GM10248 (cell line): Measurements from ENCODE around the gene DCAF10.

Experiments used
- CTCF ChIA-PET: fragments of 300-600 bp; sonication (Branson Sonifier 250); formaldehyde crosslinking; extraction: SDS; loops from one replicate; lab custom pipeline; 2021; ENCODE audit warnings: antibody characterized with exemption; lab: Yijun Ruan, JAX
- POLR2A ChIA-PET: fragments of 350-650 bp; sonication (Branson Sonifier 250); formaldehyde crosslinking; extraction: SDS; loops from one replicate; lab custom pipeline; 2020; ENCODE audit warnings: antibody characterized with exemption; lab: Yijun Ruan, JAX
- DNase-seq: peaks from one replicate; pipeline ENCODE4 v3.0.0; 2012; ENCODE audit errors: extremely low spot score
- TF ChIP-seq, protein P1 (sequence below): IDR thresholded peaks from 2 replicates; pipeline ENCODE4 v1.5.1; 2012; ENCODE audit warnings: mild to moderate bottlenecking, low read depth; ENCODE audit errors: extremely low read depth, missing control alignments, control extremely low read depth

Gene DCAF10

DNA sequence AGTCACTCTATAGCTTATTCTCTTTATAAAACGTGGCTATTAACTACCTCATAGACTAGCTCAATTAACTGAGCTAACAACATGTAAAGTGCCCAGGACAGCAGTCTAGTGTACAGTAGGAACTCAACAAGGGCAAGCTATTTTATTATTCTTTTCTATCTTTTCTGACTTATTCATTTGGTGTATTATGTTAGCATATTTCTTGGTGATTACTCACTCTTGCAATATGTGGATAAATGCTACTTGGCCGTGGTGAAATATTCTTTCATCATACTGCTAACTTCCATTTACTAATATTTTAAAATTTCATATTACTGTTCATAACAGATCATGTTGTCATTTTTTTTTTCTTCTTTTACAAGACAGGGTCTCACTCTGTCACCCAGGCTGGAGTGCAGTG, 98.4 kb downstream of the DCAF10 start:
- ChIA-PET POLR2A (no interaction called here), CTCF (interaction anchor here (1.0 to 1.5 kb wide), 4 partner anchors 9 to 261 kb away, joined by 3 to 4 read pairs (median 4); no protein-coding TSS in a partner anchor)
- TF ChIP-seq, protein P1, sequence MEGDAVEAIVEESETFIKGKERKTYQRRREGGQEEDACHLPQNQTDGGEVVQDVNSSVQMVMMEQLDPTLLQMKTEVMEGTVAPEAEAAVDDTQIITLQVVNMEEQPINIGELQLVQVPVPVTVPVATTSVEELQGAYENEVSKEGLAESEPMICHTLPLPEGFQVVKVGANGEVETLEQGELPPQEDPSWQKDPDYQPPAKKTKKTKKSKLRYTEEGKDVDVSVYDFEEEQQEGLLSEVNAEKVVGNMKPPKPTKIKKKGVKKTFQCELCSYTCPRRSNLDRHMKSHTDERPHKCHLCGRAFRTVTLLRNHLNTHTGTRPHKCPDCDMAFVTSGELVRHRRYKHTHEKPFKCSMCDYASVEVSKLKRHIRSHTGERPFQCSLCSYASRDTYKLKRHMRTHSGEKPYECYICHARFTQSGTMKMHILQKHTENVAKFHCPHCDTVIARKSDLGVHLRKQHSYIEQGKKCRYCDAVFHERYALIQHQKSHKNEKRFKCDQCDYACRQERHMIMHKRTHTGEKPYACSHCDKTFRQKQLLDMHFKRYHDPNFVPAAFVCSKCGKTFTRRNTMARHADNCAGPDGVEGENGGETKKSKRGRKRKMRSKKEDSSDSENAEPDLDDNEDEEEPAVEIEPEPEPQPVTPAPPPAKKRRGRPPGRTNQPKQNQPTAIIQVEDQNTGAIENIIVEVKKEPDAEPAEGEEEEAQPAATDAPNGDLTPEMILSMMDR = no peak
- DNase-seq = no peak

DNA sequence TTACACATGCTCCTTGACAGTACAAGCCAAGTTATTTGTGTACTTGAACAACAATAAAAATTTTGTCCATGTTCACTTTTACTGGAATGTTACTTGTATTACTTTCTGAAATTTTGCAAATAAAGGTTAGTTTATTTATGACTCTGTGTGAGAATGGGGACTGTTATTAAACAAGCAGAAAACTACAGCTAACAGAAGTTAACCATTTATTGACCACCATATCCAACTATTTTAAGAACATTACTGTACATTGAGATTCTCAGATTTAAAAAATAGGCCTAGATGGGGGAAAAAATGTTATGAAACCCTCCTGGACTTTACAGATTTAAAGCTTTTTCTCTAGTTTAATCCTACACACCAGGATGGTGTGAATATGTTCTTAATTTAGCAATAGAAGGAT, 101.5 kb downstream of the DCAF10 start:
- no peak for DNase-seq
- ChIA-PET CTCF (interaction anchor here (1.0 to 6.1 kb wide), 5 partner anchors 10 to 421 kb away, joined by 3 to 46 read pairs (median 5); no protein-coding TSS in a partner anchor), POLR2A (no interaction called here)
- TF ChIP-seq, protein P1 = no peak

DNA sequence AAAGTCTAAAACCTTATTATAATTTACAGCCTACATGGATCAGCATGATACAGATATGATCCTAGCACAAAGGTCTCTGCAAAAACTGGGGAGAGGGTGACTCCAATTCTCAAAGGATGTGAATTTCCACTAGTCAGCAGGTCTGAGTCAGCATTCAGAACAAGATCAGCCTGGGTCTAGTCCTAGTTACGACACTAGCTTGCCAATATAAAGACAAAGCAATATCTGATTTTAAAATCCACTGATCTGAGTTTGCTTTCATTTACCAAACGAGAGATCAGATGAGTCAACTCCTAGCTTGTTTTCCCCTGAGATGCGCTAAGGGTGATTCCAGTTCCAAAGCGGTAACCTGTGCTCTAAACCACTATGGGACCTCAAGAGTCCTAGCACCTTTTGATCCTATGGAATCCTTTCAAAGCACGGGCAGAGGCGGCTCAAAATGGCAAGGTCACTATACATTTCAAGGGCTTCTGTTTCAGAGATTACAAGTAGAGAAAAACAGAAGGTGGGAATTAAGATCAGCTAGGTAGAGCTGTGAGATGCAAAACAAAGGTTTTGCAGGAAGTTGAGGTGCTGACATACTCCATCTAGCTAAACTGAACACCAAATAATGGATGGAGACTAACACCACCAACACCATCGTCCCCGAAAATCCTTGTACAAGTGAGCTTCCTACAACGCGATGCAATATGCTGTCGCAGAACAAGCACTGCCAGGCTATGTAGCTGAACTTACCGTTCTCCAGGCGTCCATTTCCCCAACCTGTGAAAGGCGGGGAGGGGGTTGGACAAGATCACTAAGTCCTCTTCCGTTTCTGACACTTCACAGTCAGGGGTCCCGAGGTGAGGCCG, 102.4 kb downstream of the DCAF10 start:
- no peak for DNase-seq
- ChIA-PET CTCF (interaction anchor here (0.8 to 6.1 kb wide), 17 partner anchors 9 to 490 kb away, joined by 3 to 46 read pairs (median 3); partner anchors contain the start of gene ALDH1B1), POLR2A (no interaction called here)
- TF ChIP-seq, protein P1 = no peak

GRCh38 chr9:37903647-37904444, 103.2 kb downstream of the DCAF10 start, which contains the start of gene SLC25A51:
SLC25A51 (minus strand) TSS chr9:37904127; CDS start chr9:37888550, 15,577 bp downstream.
- DNase-seq = peak; percentile 98
- ChIA-PET CTCF (interaction anchor here (0.7 to 6.1 kb wide), 18 partner anchors 8 to 528 kb away, joined by 3 to 46 read pairs (median 3); partner anchors contain the start of genes ALDH1B1 and DCAF10), POLR2A (no interaction called here)
- TF ChIP-seq, protein P1 = peak; percentile 98

GRCh38 chr9:37904445-37905130, 104.0 kb downstream of the DCAF10 start:
- ChIA-PET CTCF (interaction anchor here (0.6 to 6.1 kb wide), 5 partner anchors 8 to 528 kb away, joined by 3 to 46 read pairs (median 3); partner anchors contain the start of gene DCAF10), POLR2A (no interaction called here)
- DNase-seq = no peak
- TF ChIP-seq, protein P1 = no peak
